H1 (cell line): ENCODE results near the gene TMED10. TPM values are rescaled to one million over a fixed set of nuclear protein-coding genes. Genes with fewer than 3 reads are reported as not detected.

ENCODE experiments used
- CTCF ChIA-PET: fragments of 300-600 bp; sonication (Branson Sonifier 250); formaldehyde crosslinking; loops from one replicate; lab custom pipeline; 2021; ENCODE audit not compliant: partially characterized antibody; lab: Charles Lee
- POLR2A ChIA-PET: fragments of 300-600 bp; sonication (Branson Sonifier 250); formaldehyde crosslinking; loops from one replicate; lab custom pipeline; 2021; ENCODE audit warnings: inconsistent platforms; ENCODE audit not compliant: partially characterized antibody; lab: Charles Lee
- DNase-seq, 2 experiments: peaks; one replicate each; pipeline versions ENCODE4 v3.0.0 to v3.0.0-alpha.2; 2010 to 2022; ENCODE audit warnings: low spot score in 2 of 2, low read depth in 1 of 2, mixed read lengths in 1 of 2
- FAIRE-seq: peaks from 2 replicates; lab custom pipeline; 2011; peaks lifted over from hg19 to GRCh38; lab: Jason Lieb, UNC
- H2AFZ ChIP-seq: 2 replicates; pipeline ENCODE4 v1.8.1; 2012; ENCODE audit warnings: low read length, inconsistent platforms
- H2AK5ac ChIP-seq: 2 replicates; pipeline ENCODE4 v1.6.1; 2013; ENCODE audit warnings: low read depth, low read length
- H2BK120ac ChIP-seq: replicated peaks from 2 replicates; pipeline ENCODE3; 2013; ENCODE audit warnings: low read depth, low read length, inconsistent platforms
- H2BK12ac ChIP-seq: 2 replicates; pipeline ENCODE4 v1.6.1; 2013; ENCODE audit warnings: low read depth, low read length
- H2BK15ac ChIP-seq: 2 replicates; pipeline ENCODE4 v1.6.1; 2013; ENCODE audit warnings: low read length
- H2BK20ac ChIP-seq: 2 replicates; pipeline ENCODE4 v1.6.1; 2013; ENCODE audit warnings: low read length
- H2BK5ac ChIP-seq: 2 replicates; pipeline ENCODE4 v1.6.1; 2013; ENCODE audit warnings: low read depth, low read length
- H3K14ac ChIP-seq: 2 replicates; pipeline ENCODE4 v1.6.1; 2013; ENCODE audit warnings: inconsistent platforms; ENCODE audit not compliant: insufficient read length
- H3K18ac ChIP-seq: 2 replicates; pipeline ENCODE4 v1.6.1; 2013; ENCODE audit warnings: low read length; ENCODE audit errors: extremely low read depth
- H3K23ac ChIP-seq: 2 replicates; pipeline ENCODE4 v1.6.1; 2013; ENCODE audit warnings: inconsistent platforms; ENCODE audit not compliant: insufficient read length
- H3K23me2 ChIP-seq: 2 replicates; pipeline ENCODE4 v1.6.1; 2013; ENCODE audit warnings: low read depth, low read length
- H3K27ac ChIP-seq: 2 replicates; pipeline ENCODE4 v1.6.1; 2011; ENCODE audit warnings: low read depth, low read length, inconsistent platforms
- H3K27me3 ChIP-seq, 4 experiments: replicated peaks in 1 of 4; 1 replicate in 1 of 4; 2 replicates in 3 of 4; pipeline versions ENCODE4 v1.6.1 to v1.8.1; 2011 to 2013; ENCODE audit warnings: low read length in 3 of 4, mild to moderate bottlenecking in 3 of 4, inconsistent platforms in 2 of 4, mixed read lengths in 2 of 4, moderate library complexity in 1 of 4; ENCODE audit not compliant: control insufficient read depth in 3 of 4, insufficient read depth in 3 of 4; ENCODE audit errors: extremely low read depth in 1 of 4
- H3K36me3 ChIP-seq, 4 experiments: 2 replicates each; pipeline versions ENCODE4 v1.6.1 to v1.8.1; 2011 to 2013; ENCODE audit warnings: mild to moderate bottlenecking in 4 of 4, low read length in 3 of 4, moderate library complexity in 2 of 4, control low read depth in 1 of 4, inconsistent platforms in 1 of 4; ENCODE audit not compliant: insufficient read depth in 4 of 4, control insufficient read depth in 2 of 4
- H3K4ac ChIP-seq: replicated peaks from 2 replicates; pipeline ENCODE3; 2013; ENCODE audit warnings: low read length, low read depth, mixed read lengths, inconsistent platforms; ENCODE audit not compliant: insufficient read length
- H3K4me1 ChIP-seq, 4 experiments: replicated peaks in 1 of 4; 1 replicate in 1 of 4; 2 replicates in 3 of 4; pipeline versions ENCODE4 v1.6.1 to v1.8.1; 2011 to 2013; ENCODE audit warnings: low read length in 3 of 4, inconsistent platforms in 2 of 4, mixed read lengths in 1 of 4; ENCODE audit not compliant: insufficient read depth in 4 of 4, control insufficient read depth in 3 of 4
- H3K4me2 ChIP-seq, 2 experiments: 2 replicates each; pipeline versions ENCODE4 v1.6.1 to v1.8.1; 2011 to 2013; ENCODE audit warnings: low read depth in 2 of 2, low read length in 2 of 2, control low read depth in 1 of 2, inconsistent platforms in 1 of 2, mild to moderate bottlenecking in 1 of 2; ENCODE audit not compliant: insufficient read depth in 1 of 2
- H3K4me3 ChIP-seq, 4 experiments: fragments of 200-600, 300-600 bp in 1 of 4; sonication (generic), shearing (Covaris generic), sonication (Bioruptor Twin) in 1 of 4; 2 replicates each; pipeline versions ENCODE4 v1.5.1 to v1.8.1; 2011 to 2016; ENCODE audit warnings: low read length in 4 of 4, low read depth in 3 of 4, control low read depth in 2 of 4, inconsistent platforms in 2 of 4, mild to moderate bottlenecking in 2 of 4, mixed read lengths in 1 of 4, moderate library complexity in 1 of 4; ENCODE audit not compliant: insufficient read depth in 2 of 4; ENCODE audit errors: extremely low read depth in 1 of 4
- H3K56ac ChIP-seq: replicated peaks from 2 replicates; pipeline ENCODE3; 2013; ENCODE audit warnings: low read depth, mild to moderate bottlenecking, mixed read lengths, low read length, inconsistent platforms; ENCODE audit not compliant: insufficient read length
- H3K79me1 ChIP-seq: 2 replicates; pipeline ENCODE4 v1.6.1; 2013; ENCODE audit warnings: low read depth, low read length, control low read depth
- H3K79me2 ChIP-seq, 2 experiments: 2 replicates each; pipeline versions ENCODE4 v1.6.1 to v1.8.1; 2012 to 2013; ENCODE audit warnings: low read length in 2 of 2, mild to moderate bottlenecking in 2 of 2, inconsistent platforms in 1 of 2; ENCODE audit not compliant: insufficient read depth in 2 of 2, control insufficient read depth in 1 of 2
- H3K9ac ChIP-seq, 4 experiments: replicated peaks in 1 of 4; 1 replicate in 1 of 4; 2 replicates in 3 of 4; pipeline versions ENCODE4 v1.6.1 to v1.8.1; 2011 to 2013; ENCODE audit warnings: low read depth in 3 of 4, low read length in 3 of 4, control low read depth in 2 of 4, mild to moderate bottlenecking in 2 of 4, moderate library complexity in 2 of 4, inconsistent platforms in 1 of 4; ENCODE audit errors: extremely low read depth in 1 of 4
- H3K9me3 ChIP-seq, 2 experiments: 2 replicates each; pipeline versions ENCODE4 v1.6.1 to v1.8.1; 2012 to 2013; ENCODE audit warnings: mild to moderate bottlenecking in 2 of 2, moderate library complexity in 2 of 2, control low read depth in 1 of 2, inconsistent platforms in 1 of 2, low read depth in 1 of 2, low read length in 1 of 2, mixed read lengths in 1 of 2; ENCODE audit not compliant: insufficient read depth in 2 of 2
- H4K20me1 ChIP-seq, 2 experiments: replicated peaks in 1 of 2; 2 replicates each; pipeline versions ENCODE3 to v1.8.1; 2011 to 2013; ENCODE audit warnings: inconsistent platforms in 2 of 2, low read length in 2 of 2, mild to moderate bottlenecking in 1 of 2; ENCODE audit not compliant: insufficient read depth in 2 of 2, control insufficient read depth in 1 of 2
- H4K5ac ChIP-seq: 2 replicates; pipeline ENCODE4 v1.6.1; 2013; ENCODE audit warnings: low read length, low read depth, mixed read lengths, inconsistent platforms; ENCODE audit not compliant: insufficient read length
- H4K8ac ChIP-seq: 2 replicates; pipeline ENCODE4 v1.8.0; 2013; ENCODE audit warnings: mild to moderate bottlenecking, moderate library complexity, low read length, inconsistent platforms; ENCODE audit not compliant: insufficient read depth; ENCODE audit errors: extremely low read depth
- H4K91ac ChIP-seq: replicated peaks from 2 replicates; pipeline ENCODE3; 2013; ENCODE audit warnings: low read length, mixed read lengths, inconsistent platforms; ENCODE audit not compliant: insufficient read length
- BACH1 ChIP-seq: IDR thresholded peaks from 2 replicates; pipeline ENCODE4 v1.6.1; 2012; ENCODE audit warnings: low read length, improper control_type of control experiment
- CHD2 ChIP-seq: IDR thresholded peaks from 2 replicates; pipeline ENCODE4 v1.6.1; 2012; ENCODE audit warnings: low read length, improper control_type of control experiment
- FOSL1 ChIP-seq: IDR thresholded peaks from 2 replicates; pipeline ENCODE4 v1.6.1; 2011; ENCODE audit warnings: mild to moderate bottlenecking, low read depth, low read length, moderate library complexity; ENCODE audit not compliant: insufficient read depth
- JUND ChIP-seq: IDR thresholded peaks from 2 replicates; pipeline ENCODE4 v1.6.1; 2011; ENCODE audit warnings: mild to moderate bottlenecking, improper control_type of control experiment, low read length
- KDM1A ChIP-seq: fragments of 200-600, 300-600 bp; sonication (generic); IDR thresholded peaks from 2 replicates; pipeline ENCODE4 v1.7.1; 2016; ENCODE audit warnings: mild to moderate bottlenecking, low read length, borderline replicate concordance
- KDM4A ChIP-seq: IDR thresholded peaks from one replicate; pipeline ENCODE4 v1.7.1; 2012; ENCODE audit warnings: low read depth, mild to moderate bottlenecking, moderate library complexity, low read length, inconsistent platforms; ENCODE audit not compliant: severe bottlenecking
- NRF1 ChIP-seq: IDR thresholded peaks from 2 replicates; pipeline ENCODE4 v1.6.1; 2011; ENCODE audit warnings: mild to moderate bottlenecking, low read depth, low read length, improper control_type of control experiment
- POLR2A ChIP-seq, 2 experiments: IDR thresholded peaks; 1 replicate in 1 of 2; 2 replicates in 1 of 2; pipeline ENCODE4 v1.6.1; 2011; ENCODE audit warnings: low read depth in 2 of 2, low read length in 2 of 2, mild to moderate bottlenecking in 2 of 2; ENCODE audit errors: control extremely low read depth in 1 of 2
- POU5F1 ChIP-seq: IDR thresholded peaks from 2 replicates; pipeline ENCODE4 v1.6.1; 2011; ENCODE audit warnings: low read depth, mild to moderate bottlenecking, low read length, moderate library complexity
- SRF ChIP-seq: IDR thresholded peaks from 2 replicates; pipeline ENCODE4 v1.6.1; 2011; ENCODE audit warnings: mild to moderate bottlenecking, low read depth, low read length, moderate library complexity
- WGBS, 2 experiments: shearing (Covaris generic) in 1 of 2; methylation state at CpG; one replicate each; pipeline versions ENCODE4 v1.1.6 to v1.1.7; 2013 to 2015; ENCODE audit warnings: low lambda C conversion rate in 2 of 2, mixed read lengths in 2 of 2, inconsistent platforms in 1 of 2, low coverage in 1 of 2, missing lambda C conversion rate in 1 of 2; ENCODE audit not compliant: insufficient replicate concordance in 2 of 2, insufficient coverage in 1 of 2, insufficient read length in 1 of 2; ENCODE audit errors: extremely low coverage in 1 of 2, missing lambda C conversion rate in 1 of 2; 5-methylcytosine and 5-hydroxymethylcytosine counted together
- polyA plus RNA-seq, 7 experiments: library from polyadenylated mRNA; depleted of rRNA in 3 of 7; stranded (reverse) in 5 of 7; unstranded in 2 of 7; fragments of >200 nt in 5 of 7; fragments of 200-250 nt in 2 of 7; gene quantifications; 1 replicate in 5 of 7; 2 replicates in 1 of 7; 4 replicates in 1 of 7; pipeline versions ENCODE4 v1.2.1 to v1.2.3, GENCODE V29; 2011 to 2013; ENCODE audit warnings: missing spikeins in 2 of 7, mixed read lengths in 2 of 7
- total RNA-seq: library from RNA; stranded (reverse); fragmentation: NEBNext Ultra II Directional; extraction: Animal tissue kit (Norgen Biotek cat#: 25700); gene quantifications from 2 replicates; pipeline ENCODE4 v1.2.1, GENCODE V29; 2021

Gene TMED10
- total and polyA plus RNA-seq, 2 of the 8 experiments (the other 6 are each of a cell fraction or from before 2014, with no cell fraction given): 218 to 250 TPM

DNA sequence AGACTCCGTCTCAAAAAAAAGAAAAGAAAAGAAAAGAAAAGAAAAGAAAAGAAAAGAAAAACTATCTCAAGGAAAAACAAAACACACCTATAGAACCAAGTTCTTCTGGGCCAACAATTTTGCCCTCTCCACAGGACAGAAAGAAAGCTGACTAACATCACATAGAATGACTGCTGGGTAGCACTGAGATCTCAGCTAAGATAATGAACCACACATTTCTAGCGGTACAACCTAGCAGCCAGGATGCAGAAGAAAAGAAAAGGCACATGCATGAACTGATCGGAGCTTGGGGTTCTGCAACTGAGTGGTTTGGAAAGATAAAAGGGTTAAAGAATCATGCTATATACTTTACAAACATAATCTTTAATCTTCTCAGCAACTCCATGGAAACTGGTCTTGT, 19.5 kb downstream of the TMED10 start:
- ChIA-PET CTCF (interaction anchor here (0.6 to 3.7 kb wide), 2 partner anchors 139 to 155 kb away, joined by 3 to 14 read pairs; no protein-coding TSS in a partner anchor), POLR2A (interaction anchor here (0.6 to 1.4 kb wide), 5 partner anchors 13 to 127 kb away, joined by 3 read pairs; no protein-coding TSS in a partner anchor)
- no peak overlapping the region for H2BK15ac ChIP-seq
- H3K23me2 ChIP-seq: no peaks in the 10 kb centered on the region
- no peak overlapping the region for H4K91ac ChIP-seq
- H3K4me1 ChIP-seq: peaks cover 0 to 3% (median 0%) of the 10 kb centered on the region in 4 experiments; a peak in 3 of 7 replicates
- no peak overlapping the region for H3K23ac ChIP-seq
- no peak overlapping the region for H3K4me3 ChIP-seq
- H3K79me1 ChIP-seq: peaks cover 3% of the 10 kb centered on the region; the same call in 1 of the 2 replicates
- H3K4me2 ChIP-seq: no peak overlapping the region
- H3K14ac ChIP-seq: no peak overlapping the region
- no peak overlapping the region for H3K18ac ChIP-seq
- H2BK120ac ChIP-seq: no peak overlapping the region
- H3K9ac ChIP-seq: no peak overlapping the region
- DNase-seq: no peak
- FAIRE-seq: no peak
- H4K5ac ChIP-seq: no peak overlapping the region
- H4K20me1 ChIP-seq: peaks cover 2 to 6% of the 10 kb centered on the region in 2 experiments
- no peaks in the 10 kb centered on the region; a peak in 2 of 8 replicates for H3K36me3 ChIP-seq
- H3K79me2 ChIP-seq: peaks cover 4 to 60% of the 10 kb centered on the region in 2 experiments; a peak in 3 of 4 replicates
- H2BK20ac ChIP-seq: no peak overlapping the region
- no peak overlapping the region for H4K8ac ChIP-seq
- no peak overlapping the region for H3K27ac ChIP-seq
- H2BK5ac ChIP-seq: no peak overlapping the region
- no peaks in the 10 kb centered on the region for H3K27me3 ChIP-seq
- H3K56ac ChIP-seq: no peak overlapping the region
- H2AFZ ChIP-seq: no peak overlapping the region
- no peak overlapping the region for H3K4ac ChIP-seq
- no peak overlapping the region for H2AK5ac ChIP-seq
- TF ChIP-seq FOSL1: no peak
- no peak for TF ChIP-seq JUND
- no peak for TF ChIP-seq KDM1A
- no peak for TF ChIP-seq KDM4A
- TF ChIP-seq POLR2A (IDR thresholded peaks at IDR 0.05; ENCODE audit: control extremely low read depth in 1 of 2, low read depth in 2 of 2, low read length in 2 of 2): no peak
- TF ChIP-seq CHD2: no peak
- TF ChIP-seq POU5F1: no peak
- no peak for TF ChIP-seq BACH1
- TF ChIP-seq NRF1: no peak
- TF ChIP-seq SRF: no peak
- H3K9me3 ChIP-seq: no peaks in the 10 kb centered on the region
- H2BK12ac ChIP-seq: no peak overlapping the region
- 89% methylated on average over 3 of the region's 3 CpGs; no CpG with 5 or more reads in 1 of the 2 experiments for WGBS, 2 experiments
